Globus pallidus (tissue), 1 donor: Measurements from ENCODE around the gene HIVEP1.

ENCODE experiments used
- DNase-seq: peaks from one replicate; pipeline ENCODE4 v3.0.0-alpha.2; 2015; ENCODE audit warnings: low spot score

The HIVEP1 gene

DNA sequence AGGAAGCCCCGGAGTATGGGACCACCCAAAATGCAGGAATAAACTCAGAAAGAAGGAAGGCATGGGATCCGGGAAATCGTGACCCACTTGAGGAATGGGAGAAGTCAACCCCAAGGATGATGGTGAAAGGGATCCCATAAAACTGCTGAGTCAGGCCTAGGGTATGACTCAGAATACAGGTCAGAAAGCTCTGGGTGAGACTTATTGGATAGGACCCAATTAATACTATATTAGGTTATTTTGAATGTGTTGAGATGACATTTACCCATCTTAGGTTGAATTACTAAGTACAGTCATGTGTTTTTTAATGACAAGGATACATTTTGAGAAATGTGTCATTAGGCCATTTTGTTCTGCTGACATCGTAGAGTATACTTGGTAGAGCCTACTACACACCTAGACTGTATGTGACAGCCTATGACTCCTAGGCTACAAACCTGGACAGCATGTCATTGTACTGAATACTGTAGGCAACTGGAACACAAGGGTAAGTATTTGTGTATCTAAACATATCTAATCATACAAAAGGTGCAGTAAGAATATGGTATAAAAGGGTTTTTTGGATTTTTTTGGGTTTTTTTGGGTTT is 17.1 kb upstream of the HIVEP1 start:
- no peak for DNase-seq

DNA sequence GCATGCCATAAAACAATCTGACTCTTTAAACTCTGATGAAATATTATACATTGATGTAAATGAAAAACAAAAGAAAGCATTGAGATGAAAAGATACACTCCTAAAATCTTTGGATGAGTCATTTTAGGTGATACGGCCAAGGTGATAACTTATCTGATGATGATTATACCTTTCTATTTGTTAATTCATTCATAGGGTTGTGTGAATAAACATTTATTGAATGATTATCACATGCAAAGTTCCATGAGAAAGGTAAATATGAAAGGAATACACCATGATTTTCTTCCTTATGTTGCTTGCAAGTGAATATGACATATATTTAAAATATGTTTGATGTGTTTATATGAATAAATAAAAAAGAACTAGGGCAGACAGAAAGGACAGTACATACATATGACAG is 15.4 kb upstream of the HIVEP1 start:
- DNase-seq, result no peak

- DNase-seq, result no peak
Observed at GRCh38 chr6:11999246-11999645, 12.9 kb upstream of the HIVEP1 start.

DNA sequence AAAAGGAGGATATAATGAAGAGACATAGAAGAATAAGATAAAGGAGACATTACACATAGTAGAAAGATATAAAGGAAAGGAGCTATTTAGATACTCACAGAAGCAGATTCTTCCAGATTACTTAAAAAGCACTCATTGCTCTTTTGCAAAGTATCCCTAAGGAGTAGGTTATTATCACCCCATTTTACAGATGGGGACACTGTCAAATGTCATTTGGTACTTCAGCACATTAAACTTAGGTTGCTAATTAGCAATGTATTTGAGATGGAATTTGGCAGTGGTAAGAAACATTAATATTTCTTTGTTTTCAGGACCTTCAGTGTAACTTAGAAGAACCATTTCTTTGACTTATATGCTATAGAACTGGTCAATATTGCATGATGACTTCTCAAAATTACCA is 11.9 kb upstream of the HIVEP1 start:
- no peak for DNase-seq

GRCh38 chr6:12001004-12001705 is 11.0 kb upstream of the HIVEP1 start:
- no peak for DNase-seq

GRCh38 chr6:12001706-12002435 is 10.2 kb upstream of the HIVEP1 start:
- no peak for DNase-seq

- DNase-seq, result no peak
Observed at GRCh38 chr6:12007473-12007872, 4.6 kb upstream of the HIVEP1 start.

DNA sequence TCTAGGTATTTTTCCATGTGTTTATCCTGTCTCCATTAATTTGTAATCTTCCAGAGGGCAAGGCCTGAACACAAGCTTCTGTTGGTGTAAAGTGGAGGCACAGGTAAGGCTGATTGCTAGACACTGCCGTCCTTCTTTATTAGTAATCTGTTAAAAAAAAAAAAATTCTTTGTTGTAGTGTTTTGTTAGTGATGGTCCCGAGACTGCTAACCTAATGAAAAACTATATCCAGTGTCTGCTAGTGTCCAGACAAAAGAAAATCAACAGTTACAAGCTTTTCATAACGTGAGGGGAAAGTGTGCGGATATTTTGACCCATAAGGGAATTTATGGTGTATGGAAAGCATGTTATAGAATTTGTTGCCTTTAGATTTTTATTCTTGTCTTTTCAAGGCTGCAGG is 4.2 kb upstream of the HIVEP1 start:
- DNase-seq, result no peak

- DNase-seq, result peak; percentile 70
Observed at GRCh38 chr6:12008366-12009179, 3.5 kb upstream of the HIVEP1 start.

GRCh38 chr6:12009180-12009685 is 2.9 kb upstream of the HIVEP1 start:
- DNase-seq, result no peak

- DNase-seq, result peak; percentile 26
Observed at GRCh38 chr6:12009876-12010634, 2.1 kb upstream of the HIVEP1 start.

GRCh38 chr6:12010635-12011275 is 1.4 kb upstream of the HIVEP1 start:
- peak; percentile 82 for DNase-seq

DNA sequence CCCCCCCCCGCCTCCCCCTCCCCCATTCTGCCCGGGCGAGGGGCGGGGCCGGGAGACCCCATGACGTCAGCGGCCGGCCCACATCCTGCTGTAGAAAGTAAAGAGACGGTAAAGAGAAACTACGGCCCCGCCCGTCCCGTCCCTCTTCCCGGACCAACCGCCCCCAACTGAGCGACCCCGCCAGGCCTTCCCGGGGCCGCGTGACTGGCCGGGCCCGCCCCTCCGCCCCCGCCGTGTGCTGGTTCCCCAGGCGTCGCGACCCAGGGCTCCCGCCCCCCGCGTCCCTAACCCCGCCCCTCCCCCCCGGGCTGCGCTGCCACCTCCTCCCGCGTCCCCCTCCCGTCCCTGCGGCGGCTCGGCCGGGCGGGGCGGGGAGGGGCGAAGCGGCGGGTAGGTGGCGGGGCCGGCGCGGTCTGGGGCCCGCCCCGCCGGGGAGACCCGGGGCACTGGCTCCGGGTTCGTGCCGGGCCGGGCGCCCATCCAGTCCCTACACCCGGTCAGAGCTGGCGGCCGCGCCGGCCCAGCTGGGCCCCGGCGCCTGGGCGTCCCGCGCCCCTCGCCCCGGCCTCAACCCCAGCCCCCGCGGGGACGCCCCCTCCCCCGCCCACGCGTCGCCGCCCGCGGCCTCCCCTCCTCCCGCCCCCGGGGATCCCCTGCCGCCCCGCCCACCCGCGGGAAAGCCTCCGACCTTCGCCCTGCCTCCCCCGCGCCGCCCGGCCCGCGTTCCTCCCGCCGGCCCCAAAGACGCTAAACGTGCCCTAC is 655 bp upstream of the HIVEP1 start:
- peak; percentile 95 for DNase-seq

DNA sequence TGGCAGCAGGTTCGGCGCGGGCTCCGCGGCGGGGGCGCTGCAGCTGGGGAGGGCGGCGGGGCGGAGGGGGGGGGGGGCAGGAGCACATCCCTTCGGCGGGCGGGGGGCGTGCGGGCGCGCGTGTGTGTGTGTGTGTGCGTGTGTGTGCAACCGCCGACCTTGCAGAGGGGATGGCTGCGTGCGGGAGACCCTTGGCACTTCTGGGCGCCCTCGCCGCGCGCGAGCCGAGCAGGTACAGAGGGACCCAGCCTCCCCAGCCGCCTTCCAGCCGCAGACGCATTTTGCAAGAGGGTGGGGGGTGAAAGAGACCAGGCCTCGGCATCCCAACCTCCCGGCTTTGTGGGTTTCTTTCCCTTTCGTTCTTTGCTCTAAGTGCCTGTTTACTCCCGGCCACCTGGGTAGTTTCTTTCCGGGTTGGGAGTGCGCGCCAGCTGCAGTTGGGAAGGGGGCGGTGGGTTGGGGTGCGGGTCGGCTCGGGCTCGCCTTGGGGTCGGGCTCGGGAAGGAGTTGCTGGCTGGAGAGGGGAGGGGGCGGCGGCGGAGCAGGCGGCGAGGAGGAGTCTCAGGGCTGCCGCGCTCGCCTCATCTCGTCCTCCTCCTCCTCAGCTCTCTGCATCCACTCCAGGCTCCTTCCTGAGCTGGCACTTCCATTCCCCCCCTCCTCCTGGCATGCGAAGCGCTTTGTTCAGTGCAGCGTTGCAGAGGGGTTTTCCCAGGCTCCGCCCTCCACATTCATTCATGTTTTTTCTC is 620 bp downstream of the HIVEP1 start:
- peak; percentile 74 for DNase-seq

DNA sequence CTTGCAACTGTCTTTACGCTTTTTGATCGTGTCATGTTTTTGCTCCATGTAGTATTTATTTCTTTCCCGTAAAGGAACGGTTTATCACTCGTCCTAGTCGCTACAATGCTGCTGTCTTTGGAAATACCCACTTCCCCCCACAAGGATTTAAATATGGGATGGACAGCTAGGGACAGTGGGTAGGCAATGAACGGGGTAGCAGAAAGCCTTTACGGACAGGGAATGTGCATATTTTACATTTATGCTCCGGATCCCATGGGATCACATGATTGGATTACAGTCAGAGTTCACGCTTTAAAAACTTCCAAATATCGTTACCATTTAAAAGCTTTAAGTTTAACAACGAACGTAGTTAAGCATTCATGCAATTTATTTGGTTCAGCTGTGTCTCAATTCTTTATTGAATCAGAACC is 1.2 kb downstream of the HIVEP1 start:
- no peak for DNase-seq

GRCh38 chr6:12014027-12014872 is 2.1 kb downstream of the HIVEP1 start:
- no peak for DNase-seq

GRCh38 chr6:12014873-12015149 is 2.7 kb downstream of the HIVEP1 start:
- no peak for DNase-seq

DNA sequence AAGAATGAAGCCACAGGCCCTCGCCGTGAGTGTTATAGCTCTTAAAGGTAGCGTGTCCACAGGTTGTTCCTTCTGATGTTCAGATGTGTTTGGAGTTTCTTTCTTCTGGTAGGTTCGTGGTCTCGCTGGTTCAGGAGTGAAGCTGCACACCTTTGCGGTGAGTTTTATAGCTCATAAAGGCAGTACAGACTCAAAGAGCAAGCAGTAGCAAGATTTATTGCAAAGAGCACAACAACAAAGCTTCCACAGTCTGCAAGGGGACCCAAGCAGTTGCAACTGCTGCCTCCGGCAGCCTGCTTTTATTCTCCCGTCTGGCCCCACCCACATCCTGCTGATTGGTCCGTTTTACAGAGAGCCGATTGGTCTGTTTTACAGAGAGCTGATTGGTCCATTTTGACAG is 5.2 kb downstream of the HIVEP1 start:
- DNase-seq, result no peak

DNA sequence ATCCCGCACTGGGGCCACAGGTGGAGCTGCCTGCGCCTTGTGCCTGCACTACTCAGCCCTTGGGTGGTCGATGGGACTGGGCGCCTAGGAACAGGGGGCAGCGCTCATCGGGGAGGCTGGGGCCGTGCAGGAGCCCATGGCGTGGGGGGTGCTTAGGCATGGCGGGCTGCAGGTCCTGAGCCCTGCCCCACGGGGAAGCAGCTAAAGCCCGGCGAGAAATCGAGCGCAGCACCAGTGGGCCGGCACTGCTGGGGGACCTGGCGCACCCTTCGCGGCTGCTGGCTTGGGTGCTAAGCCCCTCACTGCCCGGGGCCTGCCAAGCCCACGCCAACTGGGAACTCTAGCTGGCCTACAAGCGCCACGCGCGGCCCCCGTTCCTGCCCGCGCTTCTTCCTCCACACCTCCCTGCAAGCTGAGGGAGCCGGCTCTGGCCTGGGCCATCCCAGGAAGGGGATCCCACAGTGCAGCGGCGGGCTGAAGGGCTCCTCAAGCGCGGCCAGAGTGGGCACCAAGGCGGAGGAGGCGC is 5.8 kb downstream of the HIVEP1 start:
- no peak for DNase-seq
